Upper lobe of left lung (tissue), 6 donors: ENCODE data around the gene TMEM18. TPM values are rescaled to one million over a fixed set of nuclear protein-coding genes. Genes with fewer than 3 reads are reported as not detected.

Experiments
- ATAC-seq, 2 donors: fragments of 200-7000 bp; cut with Tn5 transposase; one replicate each; pipeline ENCODE4 v1.9.1; 2022; ENCODE audit warnings: mild to moderate bottlenecking in 2 of 2, moderate library complexity in 2 of 2; ENCODE audit not compliant: low FRiP score in 2 of 2
- DNase-seq, 2 donors: peaks; one replicate each; pipeline ENCODE4 v3.0.0-alpha.2; 2019 to 2020
- H3K27ac ChIP-seq, 4 donors: fragments of 200-600 bp; sonication (generic); one replicate each; pipeline ENCODE4 v1.5.1; 2016 to 2019
- H3K27me3 ChIP-seq, 4 donors: fragments of 200-600 bp; sonication (generic); one replicate each; pipeline ENCODE4 v1.5.1; 2017 to 2019
- H3K36me3 ChIP-seq, 4 donors: fragments of 200-600 bp; sonication (generic); one replicate each; pipeline ENCODE4 v1.5.1; 2016 to 2019
- H3K4me1 ChIP-seq, 4 donors: fragments of 200-600 bp; sonication (generic); one replicate each; pipeline ENCODE4 v1.5.1; 2018 to 2019
- H3K4me3 ChIP-seq, 4 donors: fragments of 200-600 bp; sonication (generic); one replicate each; pipeline ENCODE4 v1.5.1; 2017 to 2019; ENCODE audit warnings: mild to moderate bottlenecking in 2 of 4, moderate library complexity in 1 of 4
- H3K9me3 ChIP-seq, 4 donors: fragments of 200-600 bp; sonication (generic); one replicate each; pipeline ENCODE4 v1.5.1; 2018 to 2019
- EP300 ChIP-seq, 4 donors: sonication (generic); formaldehyde crosslinking; IDR thresholded peaks; one replicate each; pipeline ENCODE4 v1.5.1; 2017; ENCODE audit warnings: antibody characterized with exemption in 4 of 4, control low read depth in 2 of 4
- POLR2A ChIP-seq, 4 donors: fragments of 450-650 bp; IDR thresholded peaks; one replicate each; pipeline ENCODE4 v1.5.1; 2016 to 2017; ENCODE audit warnings: antibody characterized with exemption in 4 of 4, mild to moderate bottlenecking in 2 of 4
- POLR2AphosphoS5 ChIP-seq, 2 donors: sonication (generic); formaldehyde crosslinking; IDR thresholded peaks; one replicate each; pipeline ENCODE4 v1.5.1; 2017; ENCODE audit warnings: antibody characterized with exemption in 2 of 2
- WGBS, 2 donors: methylation state at CpG; one replicate each; pipeline ENCODE4 v1.1.5; 2017 to 2018; 5-methylcytosine and 5-hydroxymethylcytosine counted together
- total RNA-seq, 6 donors: library from RNA; depleted of rRNA in 4 of 6; stranded (reverse); fragments of >200 nt in 4 of 6; gene quantifications; one replicate each; pipeline versions ENCODE4 v1.1.0 to v1.2.1, GENCODE V29; 2016 to 2021
- TF ChIP-seq, protein P1 (sequence below), 6 experiments: fragments of 450-650 bp in 4 of 6; fragments of 200-600 bp in 2 of 6; sonication (generic) in 2 of 6; IDR thresholded peaks; one replicate each; pipeline ENCODE4 v1.5.1; 2016 to 2019; ENCODE audit warnings: antibody characterized with exemption in 6 of 6
- donor health status: DM: no; HTN: no; CAD: no; lungs with moderate emphysema.
- donor health status: DM: no; HTN: yes; CAD: no; lungs with severe emphysema.

The TMEM18 gene
- total RNA-seq, 6 donors from 2014 or later = 5.0 to 31.4 (median 17.3) TPM

DNA sequence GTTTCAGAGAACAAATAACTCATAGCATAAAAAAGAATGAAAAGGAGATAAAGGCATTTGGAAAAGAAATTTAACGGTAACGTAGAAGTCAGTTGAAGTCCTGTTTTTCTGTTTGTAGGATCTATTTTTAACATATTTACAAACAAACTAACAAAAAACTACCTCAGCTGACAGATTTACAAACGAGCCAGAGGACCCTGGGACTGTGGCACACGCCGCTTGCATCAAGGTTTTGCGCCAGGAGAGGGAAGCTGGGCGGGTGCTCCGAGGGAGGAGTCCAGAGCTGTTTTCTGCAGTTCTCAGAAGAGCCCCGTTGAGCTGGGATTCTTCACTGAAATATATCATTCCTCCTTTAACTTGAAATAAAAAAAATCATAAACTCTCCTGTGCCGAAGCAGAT is 13.6 kb upstream of the TMEM18 start:
- ATAC-seq (no peak), DNase-seq (no peak)
- no peak for TF ChIP-seq POLR2A (IDR thresholded peaks at IDR 0.05)
- TF ChIP-seq EP300 (IDR thresholded peaks at IDR 0.05) = no peak
- TF ChIP-seq, protein P1, sequence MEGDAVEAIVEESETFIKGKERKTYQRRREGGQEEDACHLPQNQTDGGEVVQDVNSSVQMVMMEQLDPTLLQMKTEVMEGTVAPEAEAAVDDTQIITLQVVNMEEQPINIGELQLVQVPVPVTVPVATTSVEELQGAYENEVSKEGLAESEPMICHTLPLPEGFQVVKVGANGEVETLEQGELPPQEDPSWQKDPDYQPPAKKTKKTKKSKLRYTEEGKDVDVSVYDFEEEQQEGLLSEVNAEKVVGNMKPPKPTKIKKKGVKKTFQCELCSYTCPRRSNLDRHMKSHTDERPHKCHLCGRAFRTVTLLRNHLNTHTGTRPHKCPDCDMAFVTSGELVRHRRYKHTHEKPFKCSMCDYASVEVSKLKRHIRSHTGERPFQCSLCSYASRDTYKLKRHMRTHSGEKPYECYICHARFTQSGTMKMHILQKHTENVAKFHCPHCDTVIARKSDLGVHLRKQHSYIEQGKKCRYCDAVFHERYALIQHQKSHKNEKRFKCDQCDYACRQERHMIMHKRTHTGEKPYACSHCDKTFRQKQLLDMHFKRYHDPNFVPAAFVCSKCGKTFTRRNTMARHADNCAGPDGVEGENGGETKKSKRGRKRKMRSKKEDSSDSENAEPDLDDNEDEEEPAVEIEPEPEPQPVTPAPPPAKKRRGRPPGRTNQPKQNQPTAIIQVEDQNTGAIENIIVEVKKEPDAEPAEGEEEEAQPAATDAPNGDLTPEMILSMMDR (IDR thresholded peaks at IDR 0.05) = no peak
- TF ChIP-seq POLR2AphosphoS5 (IDR thresholded peaks at IDR 0.05) = no peak

DNA sequence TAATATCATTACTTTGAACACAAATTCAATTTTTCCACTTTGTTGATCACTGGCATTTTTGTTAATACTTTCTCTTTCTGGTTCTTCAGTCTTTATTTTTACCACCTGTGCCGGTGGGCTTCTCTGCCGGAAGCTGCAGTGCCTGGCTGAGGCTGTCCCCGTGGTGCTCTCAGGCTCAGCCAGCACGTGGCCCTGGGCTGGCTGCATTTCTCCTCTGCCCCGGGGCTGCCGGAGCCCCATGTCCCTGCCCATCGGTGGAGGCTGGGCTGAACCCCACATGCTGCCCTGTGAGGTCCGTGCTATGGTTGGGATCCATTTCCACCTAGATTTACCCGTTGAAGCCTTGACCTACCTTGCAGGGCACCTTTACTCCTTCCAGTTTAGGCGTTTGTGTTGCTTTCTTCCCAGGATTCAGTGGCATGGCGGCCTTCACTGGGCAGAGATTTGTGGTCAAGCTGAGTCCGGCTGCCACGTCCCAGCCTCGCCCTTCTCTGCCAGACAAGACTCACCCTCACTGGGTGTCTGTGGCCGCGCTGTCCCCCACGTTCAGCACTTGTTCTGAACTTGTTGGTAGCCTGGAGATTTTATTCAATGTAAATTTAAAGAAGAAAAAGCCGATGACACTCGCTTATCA is 12.8 kb upstream of the TMEM18 start:
- ATAC-seq (peak in 1 of 2 donors; percentile 36), DNase-seq (no peak)
- Histone ChIP-seq H3K4me1 (peaks cover 0 to 2% (median 0%) of the 10 kb centered on the region in 4 donors), H3K27ac (no peak overlapping the region), H3K4me3 (no peak overlapping the region), H3K27me3 (no peaks in the 10 kb centered on the region), H3K9me3 (peaks cover 0 to 6% (median 4%) of the 10 kb centered on the region in 4 donors), H3K36me3 (no peaks in the 10 kb centered on the region)
- WGBS, 2 donors = 81 to 82% methylated on average over 18 to 19 of the region's 19 CpGs
- no peak for TF ChIP-seq POLR2A (IDR thresholded peaks at IDR 0.05)
- TF ChIP-seq, protein P1 (IDR thresholded peaks at IDR 0.05) = no peak
- TF ChIP-seq EP300 (IDR thresholded peaks at IDR 0.05) = no peak
- TF ChIP-seq POLR2AphosphoS5 (IDR thresholded peaks at IDR 0.05) = no peak

More for the DNA sequence above, 13.6 kb upstream of the TMEM18 start:
- H3K9me3 ChIP-seq = peaks cover 0 to 2% (median under 1%) of the 10 kb centered on the region in 4 donors
- H3K27me3 ChIP-seq = no peaks in the 10 kb centered on the region
- H3K4me1 ChIP-seq = peaks cover 0 to 2% (median 0%) of the 10 kb centered on the region in 4 donors
- WGBS, 2 donors = 79 to 81% methylated on average over 10 of the region's 10 CpGs
- H3K36me3 ChIP-seq = no peaks in the 10 kb centered on the region
- H3K27ac ChIP-seq = no peak overlapping the region
- H3K4me3 ChIP-seq = no peak overlapping the region

DNA sequence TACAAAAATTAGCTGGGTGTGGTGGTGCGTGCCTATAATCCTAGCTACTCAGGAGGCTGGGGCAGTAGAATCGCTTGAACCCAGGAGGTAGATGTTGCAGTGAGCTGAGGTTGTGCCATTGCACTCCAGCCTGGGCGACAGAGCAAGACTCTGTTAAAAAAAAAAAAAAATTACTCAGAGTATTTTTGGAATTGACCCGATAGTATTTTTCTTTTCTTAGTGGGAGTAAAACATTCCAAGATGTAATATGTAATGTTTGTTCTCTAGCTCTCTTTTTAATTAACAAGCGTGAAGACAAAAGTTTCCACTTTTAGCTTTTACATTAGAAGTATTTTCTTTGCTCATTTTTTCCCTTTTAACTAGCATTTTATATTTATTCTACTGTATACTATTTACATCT is 12.0 kb upstream of the TMEM18 start:
- Histone ChIP-seq H3K9me3 (peaks cover 0 to 12% (median 4%) of the 10 kb centered on the region in 4 donors), H3K36me3 (no peaks in the 10 kb centered on the region), H3K27me3 (no peaks in the 10 kb centered on the region), H3K4me3 (no peak overlapping the region), H3K27ac (no peak overlapping the region), H3K4me1 (no peaks in the 10 kb centered on the region)
- 60 to 64% methylated on average over 5 of the region's 5 CpGs for WGBS, 2 donors
- TF ChIP-seq EP300 (IDR thresholded peaks at IDR 0.05) = no peak
- TF ChIP-seq, protein P1 (IDR thresholded peaks at IDR 0.05) = no peak
- ATAC-seq (no peak), DNase-seq (no peak)

DNA sequence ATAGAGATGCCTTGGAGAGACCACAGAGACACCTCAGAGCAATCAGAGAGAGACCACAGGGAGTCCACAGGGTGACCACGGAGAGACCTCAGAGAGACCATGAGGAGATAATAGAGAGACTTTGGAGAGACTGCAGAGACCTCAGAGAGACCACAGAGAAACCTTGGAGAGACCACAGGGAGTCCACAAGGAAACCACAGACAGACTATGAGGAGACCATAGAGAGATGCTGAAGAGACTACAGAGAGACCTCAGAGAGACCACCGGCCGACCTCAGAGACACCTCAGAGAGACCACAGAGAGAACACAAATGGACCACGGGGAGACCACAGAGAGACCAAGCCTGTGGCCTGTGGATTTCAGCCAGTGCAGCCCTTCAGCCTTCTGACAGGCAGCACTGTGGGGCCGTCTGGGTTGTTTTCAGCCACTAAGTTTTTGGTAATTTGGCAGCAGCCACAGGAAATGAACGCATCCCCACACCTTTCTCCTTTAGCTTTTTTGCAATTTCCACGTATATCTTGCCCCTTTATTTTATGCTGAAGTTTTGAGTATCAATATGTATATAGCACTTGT is 11.4 kb upstream of the TMEM18 start:
- H3K4me3 ChIP-seq = no peak overlapping the region
- TF ChIP-seq POLR2A (IDR thresholded peaks at IDR 0.05) = no peak
- TF ChIP-seq, protein P1 (IDR thresholded peaks at IDR 0.05) = no peak
- TF ChIP-seq EP300 (IDR thresholded peaks at IDR 0.05) = no peak
- no peak for TF ChIP-seq POLR2AphosphoS5 (IDR thresholded peaks at IDR 0.05)

More for the DNA sequence above, 11.4 kb upstream of the TMEM18 start:
- 71 to 73% methylated on average over 7 of the region's 7 CpGs for WGBS, 2 donors
- peaks cover 0 to 13% (median 4%) of the 10 kb centered on the region in 4 donors for H3K9me3 ChIP-seq
- no peaks in the 10 kb centered on the region for H3K4me1 ChIP-seq
- ATAC-seq (no peak), DNase-seq (no peak)
- no peaks in the 10 kb centered on the region for H3K27me3 ChIP-seq
- no peaks in the 10 kb centered on the region for H3K36me3 ChIP-seq
- H3K27ac ChIP-seq = no peak overlapping the region
